Breast epithelium (tissue), 4 donors: Measurements from ENCODE around the gene ZFHX3. TPM values are rescaled to one million over a fixed set of nuclear protein-coding genes. Genes with fewer than 3 reads are reported as not detected.
A peak's percentile ranks its signal among the peaks of the same experiment; 100 is the strongest.

Source experiments
- DNase-seq, 2 donors: peaks; one replicate each; pipeline ENCODE4 v3.0.0-alpha.2; 2019; ENCODE audit warnings: low spot score in 2 of 2
- H3K27ac ChIP-seq, 2 donors: fragments of 200-600 bp; sonication (generic) in 1 of 2; one replicate each; pipeline ENCODE4 v1.5.1; 2016 to 2019; ENCODE audit warnings: mild to moderate bottlenecking in 1 of 2
- H3K27me3 ChIP-seq, 2 donors: fragments of 200-600 bp; sonication (generic) in 1 of 2; one replicate each; pipeline versions ENCODE4 v1.5.1 to v1.6.0; 2017 to 2019; ENCODE audit warnings: control low read depth in 1 of 2, mild to moderate bottlenecking in 1 of 2
- H3K36me3 ChIP-seq: fragments of 200-600 bp; one replicate; pipeline ENCODE4 v1.5.1; 2019
- H3K4me1 ChIP-seq, 2 donors: fragments of 200-600 bp; sonication (generic); one replicate each; pipeline ENCODE4 v1.5.1; 2016 to 2019; ENCODE audit warnings: control low read depth in 1 of 2
- H3K4me3 ChIP-seq, 3 donors: fragments of 200-600 bp; sonication (generic); 1 replicate in 2 of 3; 2 replicates in 1 of 3; pipeline ENCODE4 v1.5.1; 2016 to 2019; ENCODE audit warnings: mild to moderate bottlenecking in 3 of 3, moderate library complexity in 2 of 3
- H3K9me3 ChIP-seq, 2 donors: fragments of 200-600 bp; sonication (generic) in 1 of 2; one replicate each; pipeline ENCODE4 v1.5.1; 2016 to 2019; ENCODE audit warnings: control low read depth in 1 of 2
- POLR2A ChIP-seq: fragments of 450-650 bp; IDR thresholded peaks from one replicate; pipeline ENCODE4 v1.6.1; 2016; ENCODE audit warnings: antibody characterized with exemption, mild to moderate bottlenecking, moderate library complexity
- POLR2AphosphoS5 ChIP-seq, 3 donors: sonication (generic); formaldehyde crosslinking; IDR thresholded peaks; one replicate each; pipeline ENCODE4 v1.6.1; 2017; ENCODE audit warnings: antibody characterized with exemption in 3 of 3
- intact Hi-C: fragments of 100-400 bp; cut with DNase I; formaldehyde crosslinking; loops from one replicate; pipeline ENCODE4 v1.15.1; 2023; ENCODE audit warnings: low total_unique reads
- total RNA-seq, 3 donors: library from RNA; depleted of rRNA; stranded (reverse); fragments of >200 nt; gene quantifications; one replicate each; pipeline ENCODE4 v1.1.0, GENCODE V29; 2016
- TF ChIP-seq, protein P1 (sequence below), 3 donors: fragments of 450-650 bp; IDR thresholded peaks; one replicate each; pipeline ENCODE4 v1.5.1; 2016 to 2017; ENCODE audit warnings: antibody characterized with exemption in 3 of 3, mild to moderate bottlenecking in 3 of 3, moderate library complexity in 3 of 3

The ZFHX3 gene
- total RNA-seq, 3 donors from 2014 or later, result 10.8 to 36.0 (median 11.8) TPM

DNA sequence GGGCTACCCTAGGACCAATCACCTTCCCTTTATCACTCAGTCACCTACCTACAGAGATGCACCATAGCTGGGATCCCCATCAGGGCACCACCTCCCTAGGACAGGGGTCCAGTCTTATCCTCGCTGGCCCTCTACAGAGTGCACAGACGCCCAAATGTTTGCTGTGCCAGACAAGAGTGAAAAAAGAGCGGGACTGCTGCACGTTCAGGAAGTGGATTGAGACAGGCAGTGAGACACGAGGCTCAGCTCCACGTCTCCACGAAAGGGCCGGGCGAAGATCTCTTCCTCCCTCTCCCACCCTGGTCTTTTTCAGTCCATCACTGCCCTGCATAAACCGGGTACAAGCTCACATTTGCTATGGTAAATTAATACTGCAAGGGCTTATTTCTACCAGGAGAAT is 95.5 kb downstream of the ZFHX3 start:
- Histone ChIP-seq H3K4me3 (no peak overlapping the region), H3K9me3 (no peaks in the 10 kb centered on the region), H3K27me3 (no peaks in the 10 kb centered on the region), H3K4me1 (no peaks in the 10 kb centered on the region), H3K36me3 (no peaks in the 10 kb centered on the region), H3K27ac (no peak overlapping the region)
- DNase-seq, result no peak
- TF ChIP-seq POLR2A (no peak), POLR2AphosphoS5 (IDR thresholded peaks at IDR 0.05) (no peak)
- TF ChIP-seq, protein P1, sequence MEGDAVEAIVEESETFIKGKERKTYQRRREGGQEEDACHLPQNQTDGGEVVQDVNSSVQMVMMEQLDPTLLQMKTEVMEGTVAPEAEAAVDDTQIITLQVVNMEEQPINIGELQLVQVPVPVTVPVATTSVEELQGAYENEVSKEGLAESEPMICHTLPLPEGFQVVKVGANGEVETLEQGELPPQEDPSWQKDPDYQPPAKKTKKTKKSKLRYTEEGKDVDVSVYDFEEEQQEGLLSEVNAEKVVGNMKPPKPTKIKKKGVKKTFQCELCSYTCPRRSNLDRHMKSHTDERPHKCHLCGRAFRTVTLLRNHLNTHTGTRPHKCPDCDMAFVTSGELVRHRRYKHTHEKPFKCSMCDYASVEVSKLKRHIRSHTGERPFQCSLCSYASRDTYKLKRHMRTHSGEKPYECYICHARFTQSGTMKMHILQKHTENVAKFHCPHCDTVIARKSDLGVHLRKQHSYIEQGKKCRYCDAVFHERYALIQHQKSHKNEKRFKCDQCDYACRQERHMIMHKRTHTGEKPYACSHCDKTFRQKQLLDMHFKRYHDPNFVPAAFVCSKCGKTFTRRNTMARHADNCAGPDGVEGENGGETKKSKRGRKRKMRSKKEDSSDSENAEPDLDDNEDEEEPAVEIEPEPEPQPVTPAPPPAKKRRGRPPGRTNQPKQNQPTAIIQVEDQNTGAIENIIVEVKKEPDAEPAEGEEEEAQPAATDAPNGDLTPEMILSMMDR (IDR thresholded peaks at IDR 0.05), result no peak
- intact Hi-C loops, result no loop called here

DNA sequence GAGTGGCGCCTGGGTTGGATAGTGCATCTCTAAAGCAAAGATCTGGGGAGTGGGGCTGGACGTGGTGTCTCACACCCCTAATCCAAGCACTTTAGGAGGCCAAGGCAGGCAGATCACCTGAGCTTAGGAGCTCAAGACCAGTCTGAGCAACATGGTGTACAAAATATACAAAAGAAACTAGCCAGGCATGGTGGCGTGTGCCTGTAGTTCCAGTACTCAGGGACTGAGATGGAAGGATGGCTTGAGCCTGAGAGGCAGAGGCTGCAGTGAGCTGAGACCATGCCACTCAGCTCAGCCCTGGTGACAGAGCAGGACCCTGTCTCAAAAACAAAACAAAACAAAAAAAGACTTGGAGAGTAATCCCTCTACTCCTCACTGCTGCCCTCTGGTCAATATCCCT is 96.0 kb downstream of the ZFHX3 start:
- Histone ChIP-seq H3K4me3 (no peak overlapping the region), H3K27me3 (no peaks in the 10 kb centered on the region), H3K27ac (no peak overlapping the region), H3K36me3 (no peaks in the 10 kb centered on the region), H3K9me3 (no peaks in the 10 kb centered on the region), H3K4me1 (no peaks in the 10 kb centered on the region)
- no peak for DNase-seq
- no peak for TF ChIP-seq POLR2A
- TF ChIP-seq POLR2AphosphoS5 (IDR thresholded peaks at IDR 0.05), result no peak
- TF ChIP-seq, protein P1 (IDR thresholded peaks at IDR 0.05), result no peak
- intact Hi-C loops, result no loop called here

DNA sequence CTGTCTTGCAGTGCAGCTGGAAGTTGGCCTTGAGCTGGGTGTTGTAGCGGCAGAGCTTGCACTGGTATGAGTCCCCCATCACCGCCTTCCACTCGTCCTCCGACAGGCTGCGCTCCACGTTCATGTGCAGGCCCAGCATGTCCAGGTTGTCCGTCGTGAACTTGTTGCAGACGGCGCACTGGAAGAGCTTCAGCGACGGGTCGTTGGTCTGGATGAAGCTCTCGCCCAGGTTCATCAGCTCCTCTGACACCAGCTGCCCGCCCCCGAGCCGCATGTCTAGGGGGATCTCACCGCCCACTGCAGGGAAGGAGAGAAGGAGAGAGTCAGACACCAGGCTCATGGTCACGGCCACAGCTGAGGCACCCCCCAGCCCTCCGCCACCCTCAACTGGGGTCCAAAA is 97.3 kb downstream of the ZFHX3 start:
- H3K36me3 ChIP-seq, result no peaks in the 10 kb centered on the region
- intact Hi-C loops, result no loop called here
- TF ChIP-seq POLR2AphosphoS5 (IDR thresholded peaks at IDR 0.05), result no peak
- no peak for TF ChIP-seq POLR2A
- TF ChIP-seq, protein P1 (IDR thresholded peaks at IDR 0.05), result no peak

DNA sequence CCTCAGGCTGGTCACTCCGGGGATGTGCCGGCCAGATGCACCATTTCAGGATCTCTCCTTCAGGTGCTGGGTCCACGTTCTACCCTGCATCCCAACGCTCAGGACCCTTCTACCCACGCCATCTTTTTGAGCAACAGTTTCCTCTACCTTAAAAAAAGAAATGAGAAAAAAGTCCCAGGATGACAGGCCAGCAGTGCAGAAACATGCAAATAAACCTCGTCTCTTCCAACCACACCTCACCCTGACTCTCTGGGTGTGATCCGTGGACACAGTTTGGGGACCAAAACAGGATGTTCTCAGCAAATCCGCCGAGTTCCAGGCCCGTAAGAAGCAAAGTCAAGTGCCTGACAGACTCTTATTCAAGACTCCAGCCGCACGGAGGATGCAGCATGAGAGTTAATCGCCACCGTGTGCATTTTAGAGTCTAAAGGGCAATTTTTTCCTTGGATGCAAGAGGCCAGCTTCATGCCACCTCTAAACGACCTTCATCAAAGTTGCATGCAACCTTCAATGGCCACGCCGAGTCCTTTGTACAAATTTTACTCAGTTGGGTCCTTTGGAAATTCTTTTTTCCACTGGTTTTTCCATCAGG is 99.6 kb downstream of the ZFHX3 start:
- H3K27me3 ChIP-seq, result no peaks in the 10 kb centered on the region
- H3K9me3 ChIP-seq, result no peaks in the 10 kb centered on the region
- H3K36me3 ChIP-seq, result no peaks in the 10 kb centered on the region
- TF ChIP-seq POLR2AphosphoS5 (IDR thresholded peaks at IDR 0.05), result no peak
- TF ChIP-seq, protein P1 (IDR thresholded peaks at IDR 0.05), result no peak
- no peak for TF ChIP-seq POLR2A
- H3K27ac ChIP-seq, result peak overlapping the region in 1 of 2 donors; percentile 8
- DNase-seq, result no peak
- no peaks in the 10 kb centered on the region for H3K4me1 ChIP-seq
- H3K4me3 ChIP-seq, result no peak overlapping the region
- intact Hi-C loops, result no loop called here

More for the DNA sequence above, 97.3 kb downstream of the ZFHX3 start:
- Histone ChIP-seq H3K9me3 (no peaks in the 10 kb centered on the region), H3K4me3 (no peak overlapping the region), H3K27me3 (no peaks in the 10 kb centered on the region), H3K4me1 (no peaks in the 10 kb centered on the region), H3K27ac (no peak overlapping the region)
- no peak for DNase-seq

DNA sequence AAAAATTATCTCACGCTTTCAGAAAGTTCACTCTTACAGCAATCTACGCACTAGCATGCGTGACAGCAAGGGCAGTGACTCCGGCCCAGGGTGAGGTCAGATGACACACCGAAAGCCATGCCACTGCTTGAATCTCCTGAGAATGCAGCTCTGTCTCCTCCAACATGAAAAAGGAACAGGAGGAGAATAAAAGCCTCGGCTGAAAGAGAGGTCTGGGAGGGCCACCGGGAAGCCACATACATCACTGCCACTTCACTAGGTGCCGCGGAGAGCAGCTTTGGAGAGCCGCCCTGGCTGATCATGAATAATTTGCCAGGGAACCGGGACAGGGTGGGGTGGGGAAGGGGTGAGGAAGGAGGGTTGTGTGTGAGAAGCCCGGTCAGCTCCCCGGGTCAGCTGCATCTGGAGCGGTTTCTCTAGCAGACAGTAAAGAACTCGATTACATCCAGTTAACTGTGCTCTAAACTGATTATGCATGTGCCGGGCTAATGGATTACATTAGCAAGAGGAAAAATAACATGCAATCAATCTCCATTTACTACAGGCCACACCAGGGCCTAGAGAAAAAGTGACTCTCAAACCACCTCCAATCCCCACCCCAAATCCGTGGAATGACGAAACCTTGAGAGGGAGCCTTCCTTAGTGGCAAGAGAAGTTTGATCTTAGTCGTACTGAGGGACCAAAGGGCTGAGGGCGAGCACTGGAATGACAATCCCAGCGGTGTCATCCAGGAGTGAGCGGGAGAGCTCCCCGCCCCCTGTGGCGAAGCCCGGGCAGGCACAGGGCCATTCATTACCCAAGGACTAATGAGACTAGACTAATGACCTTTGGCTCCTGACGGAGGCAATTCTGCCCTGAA is 100.3 kb downstream of the ZFHX3 start:
- no peaks in the 10 kb centered on the region for H3K36me3 ChIP-seq
- no peak overlapping the region for H3K4me3 ChIP-seq
- H3K27me3 ChIP-seq, result no peaks in the 10 kb centered on the region
- no peak for DNase-seq
- TF ChIP-seq, protein P1 (IDR thresholded peaks at IDR 0.05), result no peak
- TF ChIP-seq POLR2A, result no peak
- no peak for TF ChIP-seq POLR2AphosphoS5 (IDR thresholded peaks at IDR 0.05)
- intact Hi-C loops, result no loop called here
- no peaks in the 10 kb centered on the region for H3K9me3 ChIP-seq
- no peaks in the 10 kb centered on the region for H3K4me1 ChIP-seq
- H3K27ac ChIP-seq, result peak overlapping the region in 1 of 2 donors; percentile 8
